ENCODE data around the gene LPP.

DNA sequence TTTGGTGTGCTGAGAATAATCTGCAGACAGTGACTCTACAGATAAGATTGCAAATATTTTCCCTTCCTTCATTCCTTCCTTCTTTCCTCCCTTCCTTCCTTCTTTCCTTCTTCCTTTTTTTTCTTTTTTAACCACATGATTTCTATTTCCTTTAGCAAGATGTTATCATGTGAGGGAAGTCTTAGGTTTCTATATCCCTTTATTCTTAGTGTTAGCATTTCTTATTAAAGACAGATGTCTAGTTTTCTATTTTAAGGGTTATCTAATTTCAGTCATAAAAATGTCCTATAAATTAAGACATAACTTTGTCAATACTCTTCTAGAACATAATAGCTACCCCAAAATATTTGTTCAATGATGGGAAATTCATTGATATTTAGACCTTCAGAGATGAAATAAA is 470.9 kb downstream of the LPP start:
- TF ChIP-seq EZH2 (IDR thresholded peaks at IDR 0.05; ENCODE audit: low read depth): no peak
- TF ChIP-seq, protein P1, sequence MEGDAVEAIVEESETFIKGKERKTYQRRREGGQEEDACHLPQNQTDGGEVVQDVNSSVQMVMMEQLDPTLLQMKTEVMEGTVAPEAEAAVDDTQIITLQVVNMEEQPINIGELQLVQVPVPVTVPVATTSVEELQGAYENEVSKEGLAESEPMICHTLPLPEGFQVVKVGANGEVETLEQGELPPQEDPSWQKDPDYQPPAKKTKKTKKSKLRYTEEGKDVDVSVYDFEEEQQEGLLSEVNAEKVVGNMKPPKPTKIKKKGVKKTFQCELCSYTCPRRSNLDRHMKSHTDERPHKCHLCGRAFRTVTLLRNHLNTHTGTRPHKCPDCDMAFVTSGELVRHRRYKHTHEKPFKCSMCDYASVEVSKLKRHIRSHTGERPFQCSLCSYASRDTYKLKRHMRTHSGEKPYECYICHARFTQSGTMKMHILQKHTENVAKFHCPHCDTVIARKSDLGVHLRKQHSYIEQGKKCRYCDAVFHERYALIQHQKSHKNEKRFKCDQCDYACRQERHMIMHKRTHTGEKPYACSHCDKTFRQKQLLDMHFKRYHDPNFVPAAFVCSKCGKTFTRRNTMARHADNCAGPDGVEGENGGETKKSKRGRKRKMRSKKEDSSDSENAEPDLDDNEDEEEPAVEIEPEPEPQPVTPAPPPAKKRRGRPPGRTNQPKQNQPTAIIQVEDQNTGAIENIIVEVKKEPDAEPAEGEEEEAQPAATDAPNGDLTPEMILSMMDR (conservative IDR thresholded peaks at IDR 0.05): no peak

Data from PC-9 (cell line).